Tibial artery (tissue), 4 donors: ENCODE data around the gene CFAP65.

ENCODE experiments used
- DNase-seq, 2 donors: peaks; one replicate each; pipeline ENCODE4 v3.0.0-alpha.2; 2019
- H3K27ac ChIP-seq, 2 donors: fragments of 200-600 bp; sonication (generic) in 1 of 2; 1 replicate in 1 of 2; 2 replicates in 1 of 2; pipeline ENCODE4 v1.5.1; 2018 to 2019; ENCODE audit warnings: mild to moderate bottlenecking in 1 of 2
- H3K27me3 ChIP-seq, 2 donors: fragments of 200-600 bp; sonication (generic) in 1 of 2; one replicate each; pipeline versions ENCODE4 v1.5.1 to v1.6.0; 2016 to 2019
- H3K36me3 ChIP-seq, 3 donors: fragments of 200-600 bp; sonication (generic) in 2 of 3; one replicate each; pipeline ENCODE4 v1.5.1; 2016 to 2019; ENCODE audit warnings: mild to moderate bottlenecking in 2 of 3
- H3K4me1 ChIP-seq, 4 donors: fragments of 200-600 bp; sonication (generic) in 2 of 4; 1 replicate in 3 of 4; 2 replicates in 1 of 4; pipeline ENCODE4 v1.5.1; 2016 to 2019
- H3K4me3 ChIP-seq, 2 donors: fragments of 200-600 bp; sonication (generic) in 1 of 2; 1 replicate in 1 of 2; 2 replicates in 1 of 2; pipeline ENCODE4 v1.5.1; 2018 to 2019; ENCODE audit warnings: mild to moderate bottlenecking in 2 of 2
- H3K9me3 ChIP-seq, 3 donors: fragments of 200-600 bp; sonication (generic) in 1 of 3; one replicate each; pipeline ENCODE4 v1.5.1; 2016 to 2019
- intact Hi-C: fragments of 100-400 bp; cut with DNase I; formaldehyde crosslinking; loops from one replicate; pipeline ENCODE4 v1.15.0; 2023; ENCODE audit warnings: low total_unique reads
- TF ChIP-seq, protein P1 (sequence below), 2 experiments: fragments of 200-600 bp in 1 of 2; fragments of 450-650 bp in 1 of 2; IDR thresholded peaks; one replicate each; pipeline ENCODE4 v1.5.1; 2017 to 2019; ENCODE audit warnings: antibody characterized with exemption in 2 of 2, mild to moderate bottlenecking in 1 of 2, moderate library complexity in 1 of 2

Gene CFAP65

GRCh38 chr2:219049282-219049681 is 8.0 kb upstream of the CFAP65 start:
- peak in 1 of 2 donors; percentile 43 for DNase-seq
- TF ChIP-seq, protein P1, sequence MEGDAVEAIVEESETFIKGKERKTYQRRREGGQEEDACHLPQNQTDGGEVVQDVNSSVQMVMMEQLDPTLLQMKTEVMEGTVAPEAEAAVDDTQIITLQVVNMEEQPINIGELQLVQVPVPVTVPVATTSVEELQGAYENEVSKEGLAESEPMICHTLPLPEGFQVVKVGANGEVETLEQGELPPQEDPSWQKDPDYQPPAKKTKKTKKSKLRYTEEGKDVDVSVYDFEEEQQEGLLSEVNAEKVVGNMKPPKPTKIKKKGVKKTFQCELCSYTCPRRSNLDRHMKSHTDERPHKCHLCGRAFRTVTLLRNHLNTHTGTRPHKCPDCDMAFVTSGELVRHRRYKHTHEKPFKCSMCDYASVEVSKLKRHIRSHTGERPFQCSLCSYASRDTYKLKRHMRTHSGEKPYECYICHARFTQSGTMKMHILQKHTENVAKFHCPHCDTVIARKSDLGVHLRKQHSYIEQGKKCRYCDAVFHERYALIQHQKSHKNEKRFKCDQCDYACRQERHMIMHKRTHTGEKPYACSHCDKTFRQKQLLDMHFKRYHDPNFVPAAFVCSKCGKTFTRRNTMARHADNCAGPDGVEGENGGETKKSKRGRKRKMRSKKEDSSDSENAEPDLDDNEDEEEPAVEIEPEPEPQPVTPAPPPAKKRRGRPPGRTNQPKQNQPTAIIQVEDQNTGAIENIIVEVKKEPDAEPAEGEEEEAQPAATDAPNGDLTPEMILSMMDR (IDR thresholded peaks at IDR 0.05), result no peak
- Histone ChIP-seq H3K4me1 (no peaks in the 10 kb centered on the region), H3K27me3 (peaks cover 0 to 48% of the 10 kb centered on the region in 2 donors), H3K9me3 (no peaks in the 10 kb centered on the region), H3K36me3 (no peaks in the 10 kb centered on the region), H3K4me3 (no peak overlapping the region), H3K27ac (no peak overlapping the region)
- intact Hi-C loops, result no loop called here

DNA sequence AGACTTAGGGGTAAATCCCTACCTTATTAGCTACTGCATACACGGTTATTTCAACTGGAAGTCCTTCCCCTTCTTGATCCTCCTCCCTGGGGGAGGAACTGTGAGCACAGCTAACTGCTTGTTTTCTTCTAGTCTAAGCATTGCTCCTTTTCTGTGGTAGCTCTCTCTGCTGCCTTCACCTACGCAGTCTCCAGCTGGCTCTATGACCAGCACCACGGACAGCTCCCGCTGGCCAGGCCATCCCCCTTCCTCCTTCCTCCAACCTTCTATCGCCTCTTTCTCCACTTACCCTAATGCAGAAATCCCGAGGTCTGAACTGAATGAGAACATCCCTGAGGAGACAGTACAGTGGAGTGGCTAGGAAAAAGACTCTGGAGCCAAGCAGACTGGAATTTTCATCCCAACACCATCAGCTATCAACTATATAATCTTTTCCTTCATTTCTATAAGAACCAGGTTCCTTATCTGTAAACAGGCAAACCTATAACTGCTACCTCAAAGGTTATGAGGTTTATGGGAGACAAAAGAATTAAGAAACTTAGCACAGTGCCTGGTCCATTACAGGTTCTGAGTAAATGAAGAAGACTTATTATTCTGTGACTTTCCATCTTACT is 4.7 kb upstream of the CFAP65 start:
- Histone ChIP-seq H3K4me1 (peaks cover 0 to 5% (median 2%) of the 10 kb centered on the region in 4 donors), H3K27ac (no peak overlapping the region), H3K4me3 (no peak overlapping the region), H3K27me3 (peaks cover 0 to 65% of the 10 kb centered on the region in 2 donors), H3K36me3 (no peaks in the 10 kb centered on the region), H3K9me3 (no peaks in the 10 kb centered on the region)
- DNase-seq, result no peak
- TF ChIP-seq, protein P1 (IDR thresholded peaks at IDR 0.05), result no peak
- intact Hi-C loops, result no loop called here

- no peaks in the 10 kb centered on the region for H3K36me3 ChIP-seq
- H3K27me3 ChIP-seq, result peaks cover 0 to 69% of the 10 kb centered on the region in 2 donors
- intact Hi-C loops, result no loop called here
These were observed 1.4 kb upstream of the CFAP65 start for GRCh38 chr2:219042750-219043149.

GRCh38 chr2:219042157-219042556 is 841 bp upstream of the CFAP65 start:
- no peak overlapping the region for H3K4me3 ChIP-seq
- peaks cover 0 to 75% of the 10 kb centered on the region in 2 donors for H3K27me3 ChIP-seq
- peaks cover 0 to 5% (median 2%) of the 10 kb centered on the region in 4 donors for H3K4me1 ChIP-seq
- H3K36me3 ChIP-seq, result no peaks in the 10 kb centered on the region
- intact Hi-C loops, result no loop called here
- TF ChIP-seq, protein P1 (IDR thresholded peaks at IDR 0.05), result no peak
- no peaks in the 10 kb centered on the region for H3K9me3 ChIP-seq
- no peak overlapping the region for H3K27ac ChIP-seq
- no peak for DNase-seq

More at GRCh38 chr2:219042750-219043149, 1.4 kb upstream of the CFAP65 start:
- DNase-seq, result no peak
- Histone ChIP-seq H3K4me1 (peaks cover 0 to 5% (median 2%) of the 10 kb centered on the region in 4 donors), H3K27ac (no peak overlapping the region), H3K9me3 (no peaks in the 10 kb centered on the region), H3K4me3 (no peak overlapping the region)
- TF ChIP-seq, protein P1 (IDR thresholded peaks at IDR 0.05), result no peak

- TF ChIP-seq, protein P1 (IDR thresholded peaks at IDR 0.05), result no peak
- H3K4me1 ChIP-seq, result peaks cover 0 to 5% (median 2%) of the 10 kb centered on the region in 4 donors
- no peaks in the 10 kb centered on the region for H3K9me3 ChIP-seq
- no peak for DNase-seq
- H3K36me3 ChIP-seq, result no peaks in the 10 kb centered on the region
- intact Hi-C loops, result no loop called here
- H3K4me3 ChIP-seq, result no peak overlapping the region
- no peak overlapping the region for H3K27ac ChIP-seq
- peaks cover 0 to 66% of the 10 kb centered on the region in 2 donors for H3K27me3 ChIP-seq
These were observed 2.7 kb downstream of the CFAP65 start for GRCh38 chr2:219038600-219038999.
